Memory B cell (primary cell): ENCODE measurements around the gene CRYGD.
"Not testable (repeated sequence)": the region's sequence is repeated elsewhere in the genome, so short reads cannot be mapped to it uniquely, and the experiment has no call there.

Experiments used
- ATAC-seq: fragments of 150-1000 bp; cut with Tn5 transposase; 2 replicates; pipeline ENCODE4 v1.10.0; 2021; ENCODE audit warnings: low read depth, mild to moderate bottlenecking, moderate library complexity
- DNase-seq, 2 donors: peaks; one replicate each; pipeline ENCODE4 v3.0.0; 2022; ENCODE audit warnings: low spot score in 2 of 2
- H3K27ac Mint-ChIP-seq: one replicate; pipeline ENCODE4 v1.8.0; 2022; ENCODE audit warnings: mild to moderate bottlenecking, moderate library complexity, mixed read lengths
- H3K27me3 Mint-ChIP-seq: one replicate; pipeline ENCODE4 v1.8.0; 2022; ENCODE audit warnings: mixed read lengths
- H3K36me3 Mint-ChIP-seq: one replicate; pipeline ENCODE4 v1.8.0; 2022; ENCODE audit warnings: mild to moderate bottlenecking, mixed read lengths
- H3K4me1 Mint-ChIP-seq: one replicate; pipeline ENCODE4 v1.8.0; 2022; ENCODE audit warnings: mixed read lengths
- H3K4me3 Mint-ChIP-seq: one replicate; pipeline ENCODE4 v1.8.0; 2022; ENCODE audit warnings: mild to moderate bottlenecking, moderate library complexity, mixed read lengths
- H3K9me3 Mint-ChIP-seq: one replicate; pipeline ENCODE4 v1.8.0; 2022; ENCODE audit warnings: mixed read lengths

CRYGD gene

DNA sequence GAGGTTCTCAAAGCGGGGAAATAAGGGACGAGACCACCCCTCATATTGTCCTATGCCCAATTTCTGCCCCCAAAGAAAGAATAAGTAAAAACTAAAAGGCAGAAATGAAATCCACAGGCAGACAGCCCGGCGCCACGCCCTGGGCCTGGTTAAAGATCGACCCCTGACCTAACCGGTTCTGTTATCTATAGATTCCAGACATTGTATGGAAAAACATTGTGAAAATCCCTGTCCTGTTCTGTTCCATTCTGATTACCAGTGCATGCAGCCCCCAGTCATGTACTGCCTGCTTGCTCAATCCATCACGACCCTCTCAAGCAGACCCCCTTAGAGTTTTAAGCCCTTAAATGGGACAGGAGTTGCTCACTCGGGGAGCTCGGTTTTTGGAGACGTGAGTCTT lies 6.9 kb downstream of the CRYGD start:
- not testable (repeated sequence) for H3K27me3 Mint-ChIP-seq, H3K36me3 Mint-ChIP-seq, H3K27ac Mint-ChIP-seq, H3K4me1 Mint-ChIP-seq, H3K4me3 Mint-ChIP-seq, DNase-seq, ATAC-seq, H3K9me3 Mint-ChIP-seq

DNA sequence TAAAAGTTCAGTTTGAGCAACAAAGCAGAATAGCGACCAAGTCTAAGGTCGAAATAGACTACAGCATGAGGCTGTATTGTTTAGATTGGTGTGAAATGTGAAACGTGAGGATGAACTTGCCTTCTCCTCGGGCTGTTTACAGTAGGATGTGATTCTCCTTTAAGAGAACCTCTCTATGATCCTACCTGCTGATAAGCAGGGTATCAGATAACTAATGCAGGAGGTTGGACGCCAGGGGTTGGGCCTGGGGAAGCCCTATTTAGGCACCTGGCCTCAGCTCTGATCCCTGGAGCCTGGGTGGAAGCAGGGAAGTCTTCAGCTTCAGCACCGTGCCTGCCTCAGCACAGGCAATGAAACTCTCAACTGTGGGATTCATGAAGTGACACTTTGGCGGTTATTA lies 11.4 kb downstream of the CRYGD start:
- ATAC-seq: no peak
- no peak for DNase-seq
- peaks cover 2% of the 10 kb centered on the region for H3K36me3 Mint-ChIP-seq
- H3K9me3 Mint-ChIP-seq: no peaks in the 10 kb centered on the region
- H3K27me3 Mint-ChIP-seq: peaks cover 8% of the 10 kb centered on the region
- no peak overlapping the region for H3K4me3 Mint-ChIP-seq
- H3K4me1 Mint-ChIP-seq: no peaks in the 10 kb centered on the region
- no peak overlapping the region for H3K27ac Mint-ChIP-seq

DNA sequence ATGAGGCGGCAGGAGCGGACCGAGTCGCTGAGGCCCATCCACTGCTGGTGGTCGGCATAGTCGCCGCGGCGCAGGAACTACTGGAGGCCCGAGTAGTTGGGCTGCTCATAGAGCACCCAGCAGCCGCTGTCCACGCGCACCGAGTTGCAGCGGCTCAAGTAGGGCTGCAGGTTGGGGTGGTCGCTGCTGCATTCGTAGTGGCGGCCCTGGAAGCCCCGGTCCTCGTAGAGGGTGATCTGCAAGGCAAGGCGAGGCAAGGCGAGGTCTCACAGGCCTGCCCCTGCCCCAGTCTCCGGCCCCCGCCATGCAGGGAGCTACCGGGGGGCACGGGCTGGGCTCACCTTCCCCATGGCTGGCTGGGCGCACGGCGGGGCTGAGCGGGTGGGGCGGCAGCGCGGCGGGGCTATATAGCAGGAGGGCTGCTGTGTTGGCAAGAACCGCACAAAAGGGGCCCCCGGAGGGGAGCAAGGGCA lies 12.0 kb downstream of the CRYGD start:
- H3K27ac Mint-ChIP-seq, H3K9me3 Mint-ChIP-seq, DNase-seq, H3K27me3 Mint-ChIP-seq, H3K4me1 Mint-ChIP-seq, ATAC-seq, H3K4me3 Mint-ChIP-seq, H3K36me3 Mint-ChIP-seq: not testable (repeated sequence)

DNA sequence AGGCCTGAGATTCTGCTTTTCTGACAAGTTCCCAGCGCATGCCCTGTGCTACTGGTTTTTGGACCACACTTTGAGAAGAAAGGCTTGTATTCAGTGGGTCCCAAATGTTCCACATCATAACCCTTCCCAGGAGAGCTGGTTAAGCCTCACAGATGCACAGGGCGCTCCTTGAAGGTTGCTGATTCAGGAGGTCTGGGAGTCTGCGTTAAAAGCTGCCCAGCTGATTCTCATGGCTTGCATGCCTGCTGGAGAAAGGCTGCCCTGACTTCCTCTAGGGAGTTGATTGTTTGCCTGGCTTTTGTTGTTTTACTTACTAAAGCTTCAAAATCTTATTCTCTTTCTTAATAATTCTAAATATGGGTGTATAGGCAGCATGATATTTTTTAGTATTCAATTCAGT lies 20.7 kb downstream of the CRYGD start:
- Mint-ChIP-seq H3K4me3 (no peak overlapping the region), H3K27ac (no peak overlapping the region), H3K36me3 (peaks cover 2% of the 10 kb centered on the region), H3K4me1 (no peaks in the 10 kb centered on the region), H3K27me3 (peaks cover 18% of the 10 kb centered on the region), H3K9me3 (no peaks in the 10 kb centered on the region)
- DNase-seq: no peak
- ATAC-seq: no peak

DNA sequence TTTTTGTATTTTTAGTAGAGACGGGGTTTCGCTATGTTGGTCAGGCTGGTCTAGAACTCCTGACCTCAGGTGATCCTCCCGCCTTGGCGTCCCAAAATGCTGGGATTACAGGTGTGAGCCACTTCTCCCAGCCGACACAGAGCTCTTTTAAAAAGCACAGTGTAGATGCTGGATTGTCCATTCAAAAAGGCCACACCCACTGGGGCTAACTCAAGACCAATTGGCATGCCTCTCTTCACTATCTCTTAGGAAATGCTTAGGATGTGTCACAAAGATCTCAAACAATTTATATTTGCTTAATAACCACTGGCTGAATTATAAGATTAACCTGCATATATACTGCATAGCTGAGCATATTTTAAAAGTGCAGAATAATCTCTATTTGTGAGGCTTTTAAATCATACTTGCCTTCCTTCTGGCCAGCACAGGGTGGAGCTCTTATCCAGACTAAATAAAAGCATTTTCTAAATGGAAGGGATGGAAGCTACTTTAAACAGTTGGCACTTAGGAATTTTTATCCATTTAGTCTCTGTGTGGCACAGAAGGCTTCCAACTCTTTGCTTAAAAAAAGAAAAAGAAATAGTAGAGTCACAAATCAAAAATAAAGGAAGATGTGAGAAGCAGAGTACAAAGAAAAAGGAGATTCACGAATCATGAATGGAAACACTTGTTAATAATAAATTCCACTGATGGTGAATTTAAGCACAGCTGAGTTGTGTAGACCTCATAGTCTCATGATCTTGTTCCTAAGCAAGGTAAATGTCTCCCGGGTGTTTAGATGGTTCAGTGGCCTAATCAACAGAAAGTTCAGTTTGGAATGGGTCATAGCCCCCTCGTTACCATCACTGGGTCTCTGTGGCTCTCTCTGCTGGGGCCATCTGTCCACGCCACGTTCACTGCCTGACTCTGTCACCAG lies 22.4 kb downstream of the CRYGD start:
- peaks cover 16% of the 10 kb centered on the region for H3K27me3 Mint-ChIP-seq
- no peaks in the 10 kb centered on the region for H3K9me3 Mint-ChIP-seq
- no peak for ATAC-seq
- no peaks in the 10 kb centered on the region for H3K36me3 Mint-ChIP-seq
- DNase-seq: no peak
- H3K4me3 Mint-ChIP-seq: no peak overlapping the region
- no peaks in the 10 kb centered on the region for H3K4me1 Mint-ChIP-seq
- H3K27ac Mint-ChIP-seq: no peak overlapping the region

DNA sequence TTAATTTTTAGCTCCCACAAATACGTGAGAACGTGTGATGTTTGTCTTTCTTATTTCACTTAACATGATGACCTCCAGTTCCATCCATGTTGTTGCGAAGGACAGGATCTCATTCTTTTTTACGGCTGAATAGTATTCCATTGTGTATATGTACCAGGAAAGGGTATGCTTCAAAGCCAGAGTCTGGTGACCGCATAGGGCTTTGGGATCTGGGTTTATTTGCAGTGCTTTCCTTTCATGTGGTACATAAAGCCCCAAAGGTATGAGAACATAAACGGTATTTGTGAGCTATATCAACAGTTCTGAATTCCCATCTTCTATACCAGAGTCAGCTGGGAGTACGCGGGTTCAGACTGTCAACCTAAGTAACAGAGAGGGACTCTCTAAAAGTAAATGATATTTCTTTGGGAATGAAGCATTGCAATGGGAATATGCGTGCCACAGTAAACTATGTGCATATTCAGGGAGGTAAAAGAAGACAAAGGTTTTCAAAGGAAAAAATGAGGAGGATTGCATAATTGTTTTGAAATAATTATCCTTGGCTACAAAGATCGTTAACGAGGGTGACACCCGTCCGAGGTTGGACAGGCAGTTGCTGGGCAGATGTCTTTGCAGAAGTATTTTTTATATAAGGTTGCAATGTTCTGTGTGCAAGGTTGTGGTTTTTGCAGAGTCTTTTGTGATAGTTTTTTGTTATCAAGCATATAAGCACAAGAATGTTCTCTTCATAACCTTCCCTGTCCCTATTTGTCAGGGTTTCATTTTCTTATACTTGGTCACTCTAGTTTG lies 24.4 kb downstream of the CRYGD start:
- Mint-ChIP-seq H3K36me3 (no peaks in the 10 kb centered on the region), H3K9me3 (no peaks in the 10 kb centered on the region), H3K4me3 (no peak overlapping the region), H3K27ac (no peak overlapping the region), H3K4me1 (no peaks in the 10 kb centered on the region), H3K27me3 (peaks cover 12% of the 10 kb centered on the region)
- ATAC-seq (no peak), DNase-seq (no peak)

DNA sequence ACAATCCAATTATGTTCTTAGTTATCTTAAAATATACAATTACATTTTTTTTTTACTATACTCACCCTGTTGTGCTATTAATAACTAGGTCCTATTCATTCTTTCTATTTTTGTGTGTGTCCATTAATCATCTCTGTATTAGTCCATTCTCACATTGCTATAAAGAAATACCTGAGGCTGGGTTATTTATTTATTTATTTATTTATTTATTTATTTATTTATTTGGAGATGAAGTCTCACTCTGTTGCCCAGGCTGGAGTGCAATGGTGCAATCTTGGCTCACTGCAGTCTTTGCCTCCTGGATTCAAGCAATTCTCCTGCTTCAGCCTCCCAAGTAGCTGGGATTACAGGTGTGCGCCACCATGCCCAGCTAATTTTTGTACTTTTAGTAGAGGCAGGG lies 25.6 kb downstream of the CRYGD start:
- H3K27ac Mint-ChIP-seq, H3K4me1 Mint-ChIP-seq, H3K36me3 Mint-ChIP-seq, H3K27me3 Mint-ChIP-seq, H3K9me3 Mint-ChIP-seq, DNase-seq, ATAC-seq, H3K4me3 Mint-ChIP-seq: not testable (repeated sequence)

DNA sequence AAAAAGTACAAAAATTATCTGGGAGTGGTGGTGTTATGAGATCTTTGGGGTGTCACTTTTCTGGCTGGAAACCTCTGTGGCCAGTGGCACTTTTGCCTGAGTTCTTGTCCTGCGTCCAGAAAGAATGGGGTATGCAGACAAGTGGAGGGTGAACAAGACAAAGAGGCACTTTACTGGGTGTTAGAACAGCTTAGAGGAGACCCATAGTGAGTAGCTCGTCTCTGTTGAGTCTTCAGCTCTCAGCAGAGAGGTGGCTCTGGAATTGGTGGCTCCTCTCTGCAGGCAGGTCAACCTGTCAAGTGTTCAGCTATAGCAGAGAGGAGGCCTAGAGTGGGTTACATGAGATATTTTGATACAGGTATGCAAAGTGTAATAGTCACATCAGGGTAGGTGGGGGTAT lies 26.1 kb downstream of the CRYGD start:
- ATAC-seq (no peak), DNase-seq (no peak)
- H3K4me1 Mint-ChIP-seq: peaks cover 2% of the 10 kb centered on the region
- no peaks in the 10 kb centered on the region for H3K9me3 Mint-ChIP-seq
- H3K27me3 Mint-ChIP-seq: peaks cover 9% of the 10 kb centered on the region
- H3K36me3 Mint-ChIP-seq: no peaks in the 10 kb centered on the region
- no peak overlapping the region for H3K27ac Mint-ChIP-seq
- no peak overlapping the region for H3K4me3 Mint-ChIP-seq

DNA sequence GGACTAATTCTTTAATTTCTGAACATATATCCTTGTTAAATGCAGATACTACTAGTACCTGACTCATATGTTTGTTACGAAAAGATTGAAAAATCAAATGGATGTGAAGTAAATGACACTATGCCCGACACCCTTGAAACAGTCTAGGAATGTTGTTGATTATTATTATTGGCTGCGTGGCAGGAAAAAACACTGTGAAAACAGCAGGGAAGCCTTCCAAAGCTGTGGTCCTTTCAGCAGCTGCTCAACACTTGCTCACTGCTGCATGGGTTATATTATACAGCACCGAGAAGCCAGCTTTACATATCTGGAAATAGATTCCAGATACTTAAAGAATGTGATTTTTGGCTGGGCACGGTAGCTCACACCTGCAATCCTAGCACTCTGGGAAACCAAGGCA lies 26.5 kb downstream of the CRYGD start:
- ATAC-seq (no peak), DNase-seq (no peak)
- Mint-ChIP-seq H3K9me3 (no peaks in the 10 kb centered on the region), H3K36me3 (no peaks in the 10 kb centered on the region), H3K4me3 (no peak overlapping the region), H3K27ac (no peak overlapping the region), H3K27me3 (peaks cover 9% of the 10 kb centered on the region), H3K4me1 (peaks cover 2% of the 10 kb centered on the region)

DNA sequence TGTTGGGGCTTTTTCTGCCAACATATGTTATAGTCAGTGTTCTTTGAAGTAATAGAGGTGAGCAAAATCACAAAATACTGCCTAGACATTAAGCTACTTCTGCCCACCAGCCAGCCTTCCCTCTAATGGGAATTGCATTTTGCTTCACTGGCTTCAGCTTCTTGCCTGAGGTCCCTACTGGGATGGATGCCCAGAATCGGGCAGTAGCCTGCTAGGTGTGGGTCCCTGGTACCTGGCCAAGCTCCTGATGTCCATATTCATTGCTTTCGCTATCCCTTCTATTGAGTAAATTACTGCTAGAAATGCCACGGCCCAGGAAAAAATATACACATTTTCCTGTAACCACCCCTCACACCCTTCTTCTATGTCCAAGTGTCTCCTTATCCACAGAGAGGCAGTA lies 27.0 kb downstream of the CRYGD start:
- H3K27ac Mint-ChIP-seq: no peak overlapping the region

DNA sequence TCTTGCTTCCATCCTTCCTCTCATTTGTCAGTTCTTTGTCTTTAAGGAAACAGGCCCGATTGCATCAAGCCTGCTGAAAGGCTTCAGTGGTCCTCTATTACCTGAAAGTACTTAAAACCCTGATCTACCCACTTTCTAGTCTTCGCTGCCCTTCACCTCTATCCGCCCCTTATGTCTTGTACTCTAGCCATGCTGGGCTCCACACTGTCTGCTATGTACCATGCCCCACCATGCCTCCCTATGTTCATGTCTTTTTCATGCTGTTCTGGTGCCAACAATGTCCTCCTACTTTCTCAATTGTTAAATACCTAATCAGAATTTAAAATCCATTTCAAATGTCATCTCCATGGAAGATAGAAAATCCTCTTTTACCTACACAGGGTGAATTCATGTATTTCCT lies 28.2 kb downstream of the CRYGD start:
- ATAC-seq (no peak), DNase-seq (no peak)
- peaks cover 2% of the 10 kb centered on the region for H3K4me1 Mint-ChIP-seq
- no peaks in the 10 kb centered on the region for H3K9me3 Mint-ChIP-seq
- no peak overlapping the region for H3K27ac Mint-ChIP-seq
- no peaks in the 10 kb centered on the region for H3K36me3 Mint-ChIP-seq
- peaks cover 6% of the 10 kb centered on the region for H3K27me3 Mint-ChIP-seq
- no peak overlapping the region for H3K4me3 Mint-ChIP-seq

More for the DNA sequence above, 27.0 kb downstream of the CRYGD start:
- Mint-ChIP-seq H3K4me1 (peaks cover 2% of the 10 kb centered on the region), H3K27me3 (peaks cover 8% of the 10 kb centered on the region), H3K36me3 (no peaks in the 10 kb centered on the region), H3K4me3 (no peak overlapping the region), H3K9me3 (no peaks in the 10 kb centered on the region)
- ATAC-seq (no peak), DNase-seq (no peak)

DNA sequence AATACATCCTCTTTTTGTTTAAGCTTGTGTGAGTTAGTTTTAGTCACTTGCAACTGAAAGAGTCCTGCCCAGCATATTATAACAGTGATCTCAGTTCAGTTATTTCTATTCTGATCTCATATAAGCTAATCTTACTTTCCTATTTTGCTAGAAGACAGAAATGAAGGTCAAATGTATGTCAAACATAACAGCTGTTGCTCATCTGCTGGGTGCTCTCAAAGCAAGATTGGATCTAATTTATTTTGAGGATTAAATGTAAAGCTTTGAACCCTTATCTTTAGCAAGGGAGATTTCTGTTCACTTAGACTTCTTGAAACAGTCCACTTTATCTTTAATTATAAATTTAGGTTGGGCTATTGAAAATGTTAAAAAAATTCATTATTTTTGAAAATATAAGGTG lies 31.2 kb downstream of the CRYGD start:
- ATAC-seq (no peak), DNase-seq (no peak)

DNA sequence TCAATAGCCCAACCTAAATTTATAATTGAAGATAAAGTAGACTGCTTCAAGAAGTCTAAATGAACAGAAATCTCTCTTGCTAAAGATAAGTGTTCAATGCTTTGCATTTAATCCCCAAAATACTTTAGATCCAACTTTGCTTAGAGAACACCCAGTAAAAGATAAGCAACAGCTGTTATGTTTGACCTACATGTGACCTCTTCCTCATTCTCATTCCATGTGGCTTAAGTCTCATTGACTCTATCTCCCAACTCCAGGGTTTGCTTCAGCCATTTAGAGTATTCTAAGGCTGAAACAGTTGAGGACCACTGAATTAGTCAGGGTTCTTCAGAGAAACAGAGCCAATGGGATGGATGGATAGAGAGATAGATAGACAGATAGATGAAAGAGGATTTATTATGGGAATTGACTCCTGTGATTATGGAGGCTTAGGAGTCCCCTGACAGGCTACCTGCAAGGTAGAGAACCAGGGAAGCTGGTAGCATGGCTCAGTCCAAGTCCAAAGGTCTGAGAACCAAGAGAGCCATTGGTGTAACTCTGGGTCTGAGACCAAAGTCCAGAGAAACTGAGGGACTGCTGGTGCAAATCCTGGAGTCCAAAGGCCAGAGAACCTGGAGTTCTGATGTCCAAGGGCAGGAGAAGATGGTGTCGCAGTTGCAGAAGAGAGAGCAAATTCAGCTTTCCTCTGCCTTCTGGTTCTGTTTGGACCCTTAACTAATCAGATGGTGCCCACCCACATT lies 32.1 kb downstream of the CRYGD start:
- no peak for DNase-seq
- H3K36me3 Mint-ChIP-seq: peaks cover 2% of the 10 kb centered on the region
- H3K27ac Mint-ChIP-seq: no peak overlapping the region
- H3K9me3 Mint-ChIP-seq: no peaks in the 10 kb centered on the region
- peaks cover 2% of the 10 kb centered on the region for H3K4me1 Mint-ChIP-seq
- no peak overlapping the region for H3K4me3 Mint-ChIP-seq
- H3K27me3 Mint-ChIP-seq: peaks cover 2% of the 10 kb centered on the region
- no peak for ATAC-seq

More for the DNA sequence above, 31.2 kb downstream of the CRYGD start:
- no peaks in the 10 kb centered on the region for H3K9me3 Mint-ChIP-seq
- H3K4me3 Mint-ChIP-seq: no peak overlapping the region
- H3K4me1 Mint-ChIP-seq: peaks cover 2% of the 10 kb centered on the region
- peaks cover 2% of the 10 kb centered on the region for H3K27me3 Mint-ChIP-seq
- H3K27ac Mint-ChIP-seq: no peak overlapping the region
- H3K36me3 Mint-ChIP-seq: peaks cover 2% of the 10 kb centered on the region

DNA sequence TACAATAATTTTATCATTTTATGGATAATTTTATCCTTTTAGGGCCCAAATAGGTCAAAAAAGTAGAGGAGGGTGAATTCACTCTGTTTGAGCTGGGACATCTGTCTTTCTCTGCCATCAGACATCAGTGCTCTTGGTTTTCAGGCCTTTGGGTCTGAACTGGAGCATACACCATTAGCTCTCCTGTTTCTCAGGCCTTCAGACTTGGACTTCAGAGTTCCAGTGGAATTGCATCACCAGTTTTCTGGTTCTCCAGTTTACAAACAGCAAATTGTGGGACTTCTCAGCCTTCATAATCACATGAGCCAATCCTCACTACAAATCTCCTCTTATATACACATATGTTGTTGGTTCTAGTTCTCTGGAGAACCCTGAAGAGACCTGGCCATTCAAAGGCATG lies 33.9 kb downstream of the CRYGD start:
- H3K4me1 Mint-ChIP-seq: peaks cover 2% of the 10 kb centered on the region
- H3K27ac Mint-ChIP-seq: no peak overlapping the region
- H3K4me3 Mint-ChIP-seq: no peak overlapping the region
- peaks cover 2% of the 10 kb centered on the region for H3K36me3 Mint-ChIP-seq
- peaks cover 4% of the 10 kb centered on the region for H3K27me3 Mint-ChIP-seq
- DNase-seq: no peak
- ATAC-seq: no peak
- H3K9me3 Mint-ChIP-seq: no peaks in the 10 kb centered on the region
